Keratinocyte (primary cell): Measurements from ENCODE around the gene TRIM51G. TPM values are rescaled to one million over a fixed set of nuclear protein-coding genes. Genes with fewer than 3 reads are reported as not detected.

Experiments
- polyA plus RNA-seq, 5 experiments: library from polyadenylated mRNA; depleted of rRNA in 3 of 5; stranded (reverse) in 3 of 5; stranded (forward) in 1 of 5; unstranded in 1 of 5; fragments of >200 nt; gene quantifications; 1 replicate in 1 of 5; 2 replicates in 3 of 5; 3 replicates in 1 of 5; pipeline versions ENCODE4 v1.2.1 to v1.2.3, GENCODE V29; 2011 to 2012; ENCODE audit warnings: missing spikeins in 2 of 5, low read depth in 1 of 5, low replicate concordance in 1 of 5

The TRIM51G gene
- polyA plus RNA-seq, 1 donor (not counting 4 experiments of a cell fraction or from before 2014, with no cell fraction given) = not detected

Other genes starting within 250 kb of the TRIM51G start
- not detected in 3 replicates for gene TRIM49B, start 44.9 kb upstream of the TRIM51G start, polyA plus RNA-seq
- gene TRIM64C, start 75.2 kb upstream of the TRIM51G start, polyA plus RNA-seq = not detected in 3 replicates
- 0.42 to 1.0 TPM (median 0.86 TPM) in 3 replicates for gene FOLH1, start 224.7 kb upstream of the TRIM51G start, polyA plus RNA-seq